Measurements from ENCODE around the gene MBD5. TPM values are rescaled to one million over a fixed set of nuclear protein-coding genes. Genes with fewer than 3 reads are reported as not detected.

The MBD5 gene
- polyA plus RNA-seq, 2 donors: 2.9 to 5.0 TPM

DNA sequence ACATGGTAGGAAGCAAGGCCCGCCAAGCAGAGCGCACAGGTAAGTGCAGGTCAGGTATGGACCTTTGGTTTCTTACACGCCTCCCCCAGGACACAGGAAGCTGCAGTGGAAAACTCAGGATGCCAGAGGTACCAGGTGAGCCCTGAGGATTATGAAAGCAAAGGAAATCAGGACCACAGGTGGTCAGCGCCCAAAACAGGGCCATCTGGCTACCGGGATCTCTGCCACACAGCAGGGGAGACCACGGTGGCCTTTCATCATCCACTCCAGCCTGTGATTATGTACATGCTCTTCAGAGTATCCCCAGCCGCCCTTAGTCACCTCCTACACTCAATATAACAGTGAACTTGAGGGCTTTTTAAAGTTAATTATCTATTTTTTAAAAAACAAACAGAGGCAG, 498.1 kb downstream of the MBD5 start:
- Histone ChIP-seq H3K36me3 (ENCODE audit: control insufficient read depth in 2 of 2, insufficient read depth in 2 of 2, low read length in 1 of 2) (peaks cover 0 to 2% of the 10 kb centered on the region in 2 donors), H3K4me3 (ENCODE audit: low read depth in 1 of 2, low read length in 2 of 2) (no peak overlapping the region), H3K27ac (ENCODE audit: low read depth in 2 of 2, low read length in 1 of 2) (no peak overlapping the region), H3K27me3 (ENCODE audit: control insufficient read depth in 1 of 2, insufficient read depth in 2 of 2, low read length in 2 of 2) (no peaks in the 10 kb centered on the region), H3K4me1 (ENCODE audit: control insufficient read depth in 2 of 2, insufficient read depth in 2 of 2, low read length in 1 of 2) (no peaks in the 10 kb centered on the region), H3K9me3 (ENCODE audit: control insufficient read depth in 2 of 2, insufficient read depth in 1 of 2, low read depth in 1 of 2, low read length in 1 of 2) (no peaks in the 10 kb centered on the region)
- WGBS, 2 donors: 86 to 92% methylated on average over 7 of the region's 7 CpGs

DNA sequence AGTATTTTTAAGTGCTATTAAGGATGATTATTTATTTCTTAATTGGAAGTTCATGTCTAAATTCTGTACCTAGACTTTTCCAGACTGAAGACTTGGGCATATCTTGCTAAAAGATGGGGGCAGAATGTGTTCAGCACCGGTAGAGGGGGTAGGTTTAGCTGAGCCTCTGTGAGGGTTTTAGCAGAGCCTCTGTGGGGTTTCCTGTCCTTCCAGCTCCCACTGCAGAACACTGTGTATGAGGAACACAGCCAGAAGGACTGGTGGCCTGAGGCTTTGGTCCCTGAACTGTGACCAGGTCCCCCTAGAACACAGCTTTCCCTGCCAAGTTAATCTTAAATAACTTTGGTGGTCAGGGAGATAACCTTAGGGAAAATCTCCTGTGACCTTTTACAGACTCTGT, 500.3 kb downstream of the MBD5 start:
- no peak overlapping the region for H3K27ac ChIP-seq (ENCODE audit: low read depth in 2 of 2, low read length in 1 of 2)
- H3K4me1 ChIP-seq (ENCODE audit: control insufficient read depth in 2 of 2, insufficient read depth in 2 of 2, low read length in 1 of 2): no peaks in the 10 kb centered on the region
- 54 to 74% methylated on average over 1 of the region's 1 CpG for WGBS, 2 donors
- H3K4me3 ChIP-seq (ENCODE audit: low read depth in 1 of 2, low read length in 2 of 2): no peak overlapping the region
- no peaks in the 10 kb centered on the region for H3K27me3 ChIP-seq (ENCODE audit: control insufficient read depth in 1 of 2, insufficient read depth in 2 of 2, low read length in 2 of 2)
- H3K9me3 ChIP-seq (ENCODE audit: control insufficient read depth in 2 of 2, insufficient read depth in 1 of 2, low read depth in 1 of 2, low read length in 1 of 2): no peaks in the 10 kb centered on the region
- no peaks in the 10 kb centered on the region for H3K36me3 ChIP-seq (ENCODE audit: control insufficient read depth in 2 of 2, insufficient read depth in 2 of 2, low read length in 1 of 2)

- Histone ChIP-seq H3K27ac (ENCODE audit: low read depth in 2 of 2, low read length in 1 of 2) (no peak overlapping the region), H3K9me3 (ENCODE audit: control insufficient read depth in 2 of 2, insufficient read depth in 1 of 2, low read depth in 1 of 2, low read length in 1 of 2) (no peaks in the 10 kb centered on the region), H3K4me1 (ENCODE audit: control insufficient read depth in 2 of 2, insufficient read depth in 2 of 2, low read length in 1 of 2) (no peaks in the 10 kb centered on the region), H3K4me3 (ENCODE audit: low read depth in 1 of 2, low read length in 2 of 2) (no peak overlapping the region), H3K36me3 (ENCODE audit: control insufficient read depth in 2 of 2, insufficient read depth in 2 of 2, low read length in 1 of 2) (no peaks in the 10 kb centered on the region), H3K27me3 (ENCODE audit: control insufficient read depth in 1 of 2, insufficient read depth in 2 of 2, low read length in 2 of 2) (no peaks in the 10 kb centered on the region)
- 46 to 52% methylated on average over 1 of the region's 1 CpG for WGBS, 2 donors
Measured at GRCh38 chr2:148523315-148523714, 502.4 kb downstream of the MBD5 start.

GRCh38 chr2:148524519-148524919, 503.6 kb downstream of the MBD5 start:
- WGBS, 2 donors: 78 to 90% methylated on average over 1 of the region's 1 CpG
- no peaks in the 10 kb centered on the region for H3K9me3 ChIP-seq (ENCODE audit: control insufficient read depth in 2 of 2, insufficient read depth in 1 of 2, low read depth in 1 of 2, low read length in 1 of 2)

GRCh38 chr2:148525130-148525529, 504.2 kb downstream of the MBD5 start:
- WGBS, 2 donors: 93 to 98% methylated on average over 2 of the region's 2 CpGs
- Histone ChIP-seq H3K27me3 (ENCODE audit: control insufficient read depth in 1 of 2, insufficient read depth in 2 of 2, low read length in 2 of 2) (no peaks in the 10 kb centered on the region), H3K9me3 (ENCODE audit: control insufficient read depth in 2 of 2, insufficient read depth in 1 of 2, low read depth in 1 of 2, low read length in 1 of 2) (no peaks in the 10 kb centered on the region), H3K27ac (ENCODE audit: low read depth in 2 of 2, low read length in 1 of 2) (no peak overlapping the region), H3K36me3 (ENCODE audit: control insufficient read depth in 2 of 2, insufficient read depth in 2 of 2, low read length in 1 of 2) (no peaks in the 10 kb centered on the region), H3K4me3 (ENCODE audit: low read depth in 1 of 2, low read length in 2 of 2) (no peak overlapping the region), H3K4me1 (ENCODE audit: control insufficient read depth in 2 of 2, insufficient read depth in 2 of 2, low read length in 1 of 2) (no peaks in the 10 kb centered on the region)

More at GRCh38 chr2:148524519-148524919, 503.6 kb downstream of the MBD5 start:
- Histone ChIP-seq H3K27ac (ENCODE audit: low read depth in 2 of 2, low read length in 1 of 2) (no peak overlapping the region), H3K4me1 (ENCODE audit: control insufficient read depth in 2 of 2, insufficient read depth in 2 of 2, low read length in 1 of 2) (no peaks in the 10 kb centered on the region), H3K36me3 (ENCODE audit: control insufficient read depth in 2 of 2, insufficient read depth in 2 of 2, low read length in 1 of 2) (no peaks in the 10 kb centered on the region), H3K27me3 (ENCODE audit: control insufficient read depth in 1 of 2, insufficient read depth in 2 of 2, low read length in 2 of 2) (no peaks in the 10 kb centered on the region), H3K4me3 (ENCODE audit: low read depth in 1 of 2, low read length in 2 of 2) (no peak overlapping the region)

GRCh38 chr2:148526509-148527346, 505.8 kb downstream of the MBD5 start:
- H3K4me1 ChIP-seq (ENCODE audit: control insufficient read depth in 2 of 2, insufficient read depth in 2 of 2, low read length in 1 of 2): peaks cover 0 to 1% of the 10 kb centered on the region in 2 donors
- H3K27ac ChIP-seq (ENCODE audit: low read depth in 2 of 2, low read length in 1 of 2): no peak overlapping the region
- no peaks in the 10 kb centered on the region for H3K36me3 ChIP-seq (ENCODE audit: control insufficient read depth in 2 of 2, insufficient read depth in 2 of 2, low read length in 1 of 2)
- H3K4me3 ChIP-seq (ENCODE audit: low read depth in 1 of 2, low read length in 2 of 2): no peak overlapping the region
- no peaks in the 10 kb centered on the region for H3K9me3 ChIP-seq (ENCODE audit: control insufficient read depth in 2 of 2, insufficient read depth in 1 of 2, low read depth in 1 of 2, low read length in 1 of 2)
- H3K27me3 ChIP-seq (ENCODE audit: control insufficient read depth in 1 of 2, insufficient read depth in 2 of 2, low read length in 2 of 2): no peaks in the 10 kb centered on the region
- 70 to 74% methylated on average over 9 of the region's 9 CpGs for WGBS, 2 donors

DNA sequence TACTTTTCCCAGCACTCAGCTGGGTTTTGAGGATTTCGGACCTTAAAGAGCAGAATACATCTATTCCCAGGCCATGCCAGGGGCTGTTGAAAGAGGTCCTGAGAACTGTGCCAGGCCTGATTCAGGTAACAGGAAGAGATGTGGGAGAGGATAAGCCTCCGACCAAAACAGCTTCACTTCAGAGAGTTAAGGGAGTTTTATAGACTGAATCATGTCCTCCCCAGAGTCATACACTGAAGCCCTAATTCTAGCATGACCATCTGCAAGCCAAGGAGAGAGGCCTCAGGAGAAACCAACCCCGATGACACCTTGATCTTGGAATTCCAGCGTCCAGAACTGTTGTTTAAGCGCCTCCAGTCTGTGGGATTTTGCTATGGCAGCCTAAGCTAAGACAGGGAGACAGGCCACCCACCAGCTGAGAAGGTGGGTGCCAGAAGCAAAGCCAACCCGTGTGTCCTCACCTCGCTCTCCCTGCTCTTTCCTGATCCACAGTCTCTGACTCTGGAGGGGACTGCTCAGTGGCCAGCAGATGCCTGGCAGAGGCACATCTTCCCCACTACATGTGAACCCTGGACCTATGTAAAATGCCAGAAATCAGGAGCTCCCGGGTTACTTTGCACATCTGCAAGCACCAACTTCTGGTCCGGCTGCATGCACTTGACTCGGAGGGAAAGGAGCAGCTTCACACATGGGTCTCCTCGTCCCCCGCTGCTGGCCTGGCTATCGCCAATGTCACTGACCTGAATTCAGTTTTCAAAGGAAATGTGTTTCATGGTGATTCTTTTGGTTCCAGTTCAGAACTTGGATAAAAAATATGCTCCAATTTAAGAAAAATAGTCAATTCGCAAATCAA, 506.8 kb downstream of the MBD5 start:
- 79 to 84% methylated on average over 14 of the region's 14 CpGs for WGBS, 2 donors
- no peak overlapping the region for H3K27ac ChIP-seq (ENCODE audit: low read depth in 2 of 2, low read length in 1 of 2)
- H3K36me3 ChIP-seq (ENCODE audit: control insufficient read depth in 2 of 2, insufficient read depth in 2 of 2, low read length in 1 of 2): no peaks in the 10 kb centered on the region
- H3K4me3 ChIP-seq (ENCODE audit: low read depth in 1 of 2, low read length in 2 of 2): no peak overlapping the region
- H3K9me3 ChIP-seq (ENCODE audit: control insufficient read depth in 2 of 2, insufficient read depth in 1 of 2, low read depth in 1 of 2, low read length in 1 of 2): no peaks in the 10 kb centered on the region
- H3K27me3 ChIP-seq (ENCODE audit: control insufficient read depth in 1 of 2, insufficient read depth in 2 of 2, low read length in 2 of 2): no peaks in the 10 kb centered on the region
- H3K4me1 ChIP-seq (ENCODE audit: control insufficient read depth in 2 of 2, insufficient read depth in 2 of 2, low read length in 1 of 2): peaks cover 0 to 3% of the 10 kb centered on the region in 2 donors

DNA sequence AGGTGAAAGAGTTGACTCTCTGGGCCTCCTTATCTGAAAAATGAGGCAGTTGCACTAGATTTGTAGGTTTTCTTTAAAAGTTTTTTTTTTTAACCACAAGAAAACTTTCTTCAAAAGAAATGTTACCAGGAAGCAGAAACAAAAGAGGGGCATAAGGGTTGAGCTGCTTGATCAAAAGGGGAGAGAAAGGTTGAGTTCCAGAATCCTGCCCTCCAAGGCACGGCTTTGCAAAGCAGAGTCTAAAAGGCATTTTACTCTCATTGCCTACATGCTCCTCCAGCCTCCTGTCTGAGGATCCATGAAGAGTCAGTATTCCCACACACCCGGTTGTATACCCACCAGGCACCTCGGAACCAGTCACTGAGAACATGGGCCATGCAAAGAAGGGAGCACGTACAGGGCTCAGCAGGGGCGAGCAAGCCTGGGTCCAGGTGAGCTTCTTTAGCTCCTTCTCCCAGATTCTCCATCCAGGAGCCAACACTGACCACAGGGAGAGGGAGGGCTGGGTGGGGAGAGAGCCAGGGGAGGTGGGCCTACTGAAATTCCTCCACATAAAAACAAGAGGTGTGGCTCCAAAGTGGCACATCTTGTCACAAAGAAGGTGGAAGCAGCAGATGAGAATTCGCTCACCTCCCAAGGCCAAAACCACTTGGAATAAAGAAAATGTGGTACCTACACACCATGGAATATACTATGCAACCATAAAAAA, 507.6 kb downstream of the MBD5 start:
- H3K9me3 ChIP-seq (ENCODE audit: control insufficient read depth in 2 of 2, insufficient read depth in 1 of 2, low read depth in 1 of 2, low read length in 1 of 2): no peaks in the 10 kb centered on the region
- no peak overlapping the region for H3K27ac ChIP-seq (ENCODE audit: low read depth in 2 of 2, low read length in 1 of 2)
- WGBS, 2 donors: 85 to 86% methylated on average over 6 of the region's 6 CpGs
- H3K4me3 ChIP-seq (ENCODE audit: low read depth in 1 of 2, low read length in 2 of 2): no peak overlapping the region
- H3K36me3 ChIP-seq (ENCODE audit: control insufficient read depth in 2 of 2, insufficient read depth in 2 of 2, low read length in 1 of 2): no peaks in the 10 kb centered on the region
- H3K4me1 ChIP-seq (ENCODE audit: control insufficient read depth in 2 of 2, insufficient read depth in 2 of 2, low read length in 1 of 2): peaks cover 0 to 3% of the 10 kb centered on the region in 2 donors
- no peaks in the 10 kb centered on the region for H3K27me3 ChIP-seq (ENCODE audit: control insufficient read depth in 1 of 2, insufficient read depth in 2 of 2, low read length in 2 of 2)

DNA sequence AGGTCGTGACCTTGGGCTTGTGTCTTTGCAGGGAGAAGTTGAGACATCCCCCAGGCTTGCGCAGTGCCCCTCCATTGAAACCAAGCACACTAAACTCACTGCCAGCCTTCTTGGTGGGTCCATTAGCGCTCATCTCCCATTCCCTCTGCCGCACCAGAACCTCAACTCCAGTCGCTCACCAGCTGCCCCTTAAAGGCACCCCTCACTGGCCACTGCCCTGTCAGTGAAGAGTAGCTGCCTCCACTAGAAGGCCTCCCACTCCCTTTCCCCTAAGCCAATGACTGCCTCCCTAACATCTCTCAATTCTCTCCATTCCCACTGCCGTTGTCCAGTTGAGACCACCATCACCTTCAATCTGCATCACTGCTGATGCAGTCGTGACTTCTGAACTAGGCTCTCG, 508.9 kb downstream of the MBD5 start:
- WGBS, 2 donors: 82 to 87% methylated on average over 8 of the region's 8 CpGs
- H3K36me3 ChIP-seq (ENCODE audit: control insufficient read depth in 2 of 2, insufficient read depth in 2 of 2, low read length in 1 of 2): no peaks in the 10 kb centered on the region
- H3K27ac ChIP-seq (ENCODE audit: low read depth in 2 of 2, low read length in 1 of 2): no peak overlapping the region
- peaks cover 0 to 3% of the 10 kb centered on the region in 2 donors for H3K4me1 ChIP-seq (ENCODE audit: control insufficient read depth in 2 of 2, insufficient read depth in 2 of 2, low read length in 1 of 2)
- no peaks in the 10 kb centered on the region for H3K27me3 ChIP-seq (ENCODE audit: control insufficient read depth in 1 of 2, insufficient read depth in 2 of 2, low read length in 2 of 2)
- no peaks in the 10 kb centered on the region for H3K9me3 ChIP-seq (ENCODE audit: control insufficient read depth in 2 of 2, insufficient read depth in 1 of 2, low read depth in 1 of 2, low read length in 1 of 2)
- no peak overlapping the region for H3K4me3 ChIP-seq (ENCODE audit: low read depth in 1 of 2, low read length in 2 of 2)

All from esophagus (tissue), 2 donors.